ENCODE results near the gene PDE7B. TPM values are rescaled to one million over a fixed set of nuclear protein-coding genes. Genes with fewer than 3 reads are reported as not detected.
A peak's percentile ranks its signal among the peaks of the same experiment; 100 is the strongest.

The PDE7B gene
- total and polyA plus RNA-seq, 9 of the 15 experiments (the other 6 are each of a cell fraction or from before 2014, with no cell fraction given) = 0.01 TPM; not detected in 8

DNA sequence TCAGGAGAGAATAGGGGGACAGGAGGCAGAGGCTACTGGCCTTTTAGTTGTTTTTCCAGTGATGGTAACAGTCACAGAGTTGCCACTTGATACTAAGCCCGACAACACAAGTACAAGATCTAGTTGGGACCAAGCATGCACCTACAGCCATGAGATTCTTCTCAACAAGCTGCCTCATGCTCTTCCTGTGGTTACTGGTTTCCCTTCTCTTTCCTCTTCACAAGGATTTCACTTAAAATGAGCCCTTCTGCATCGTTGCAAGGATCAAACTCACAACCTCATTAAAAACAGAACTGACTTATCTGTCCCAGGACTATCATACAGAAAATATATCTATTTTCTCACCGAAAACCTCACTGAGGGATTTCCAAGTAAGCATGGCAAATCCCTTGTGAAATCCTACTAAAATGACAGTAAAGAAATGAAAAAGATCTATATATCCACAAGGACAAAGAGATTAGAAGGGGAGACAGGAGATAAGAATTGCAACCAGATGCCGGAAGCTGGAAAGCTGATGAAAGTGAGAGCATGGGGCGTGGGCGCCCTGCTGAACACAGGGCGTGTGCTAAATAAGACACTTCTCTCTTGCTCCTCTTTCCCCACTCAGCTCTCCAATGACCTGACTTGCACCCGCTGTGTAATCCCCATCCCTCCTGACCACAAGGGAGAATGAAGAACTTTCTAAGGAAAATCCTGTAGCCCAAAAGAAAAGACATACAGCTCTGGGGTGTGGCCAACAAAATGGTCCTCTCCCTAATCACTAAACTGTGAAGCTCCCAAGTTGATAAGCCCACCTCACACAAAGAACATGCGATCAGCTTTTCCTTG, 385.2 kb downstream of the PDE7B start (continued):
- TF ChIP-seq KDM2B (CRISPR knock-in tag; IDR thresholded peaks at IDR 0.05) (no peak), KDM1A (IDR thresholded peaks at IDR 0.05) (peak; percentile 37 to 72; a peak in 3 of 4 replicates), EHMT2 (IDR thresholded peaks at IDR 0.05) (no peak), ZNF445 (CRISPR knock-in tag; IDR thresholded peaks at IDR 0.05; ENCODE audit: low read depth) (no peak), ZNF79 (CRISPR knock-in tag; IDR thresholded peaks at IDR 0.05; ENCODE audit: low read depth) (no peak), TARDBP (IDR thresholded peaks at IDR 0.05) (no peak), RFX1 (IDR thresholded peaks at IDR 0.05) (no peak), CXXC5 (CRISPR knock-in tag; IDR thresholded peaks at IDR 0.05) (peak; percentile 74), ATF1 (CRISPR knock-in tag; IDR thresholded peaks at IDR 0.05) (no peak), ATF1 (tag; IDR thresholded peaks at IDR 0.05) (peak; percentile 45), ZNF586 (CRISPR knock-in tag; conservative IDR thresholded peaks at IDR 0.05) (no peak; the same call in 1 of the 2 replicates), GATAD2A (IDR thresholded peaks at IDR 0.05) (0 out of 2 replicates have a peak, but pooled peaks have one; percentile 52)
- TF ChIP-seq, protein P1, sequence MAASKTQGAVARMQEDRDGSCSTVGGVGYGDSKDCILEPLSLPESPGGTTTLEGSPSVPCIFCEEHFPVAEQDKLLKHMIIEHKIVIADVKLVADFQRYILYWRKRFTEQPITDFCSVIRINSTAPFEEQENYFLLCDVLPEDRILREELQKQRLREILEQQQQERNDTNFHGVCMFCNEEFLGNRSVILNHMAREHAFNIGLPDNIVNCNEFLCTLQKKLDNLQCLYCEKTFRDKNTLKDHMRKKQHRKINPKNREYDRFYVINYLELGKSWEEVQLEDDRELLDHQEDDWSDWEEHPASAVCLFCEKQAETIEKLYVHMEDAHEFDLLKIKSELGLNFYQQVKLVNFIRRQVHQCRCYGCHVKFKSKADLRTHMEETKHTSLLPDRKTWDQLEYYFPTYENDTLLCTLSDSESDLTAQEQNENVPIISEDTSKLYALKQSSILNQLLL (CRISPR knock-in tag; IDR thresholded peaks at IDR 0.05; ENCODE audit: borderline replicate concordance) = no peak
- TF ChIP-seq, protein P2, sequence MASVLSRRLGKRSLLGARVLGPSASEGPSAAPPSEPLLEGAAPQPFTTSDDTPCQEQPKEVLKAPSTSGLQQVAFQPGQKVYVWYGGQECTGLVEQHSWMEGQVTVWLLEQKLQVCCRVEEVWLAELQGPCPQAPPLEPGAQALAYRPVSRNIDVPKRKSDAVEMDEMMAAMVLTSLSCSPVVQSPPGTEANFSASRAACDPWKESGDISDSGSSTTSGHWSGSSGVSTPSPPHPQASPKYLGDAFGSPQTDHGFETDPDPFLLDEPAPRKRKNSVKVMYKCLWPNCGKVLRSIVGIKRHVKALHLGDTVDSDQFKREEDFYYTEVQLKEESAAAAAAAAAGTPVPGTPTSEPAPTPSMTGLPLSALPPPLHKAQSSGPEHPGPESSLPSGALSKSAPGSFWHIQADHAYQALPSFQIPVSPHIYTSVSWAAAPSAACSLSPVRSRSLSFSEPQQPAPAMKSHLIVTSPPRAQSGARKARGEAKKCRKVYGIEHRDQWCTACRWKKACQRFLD (CRISPR knock-in tag; IDR thresholded peaks at IDR 0.05) = no peak; the same call in 1 of the 2 replicates
- TF ChIP-seq, protein P3, sequence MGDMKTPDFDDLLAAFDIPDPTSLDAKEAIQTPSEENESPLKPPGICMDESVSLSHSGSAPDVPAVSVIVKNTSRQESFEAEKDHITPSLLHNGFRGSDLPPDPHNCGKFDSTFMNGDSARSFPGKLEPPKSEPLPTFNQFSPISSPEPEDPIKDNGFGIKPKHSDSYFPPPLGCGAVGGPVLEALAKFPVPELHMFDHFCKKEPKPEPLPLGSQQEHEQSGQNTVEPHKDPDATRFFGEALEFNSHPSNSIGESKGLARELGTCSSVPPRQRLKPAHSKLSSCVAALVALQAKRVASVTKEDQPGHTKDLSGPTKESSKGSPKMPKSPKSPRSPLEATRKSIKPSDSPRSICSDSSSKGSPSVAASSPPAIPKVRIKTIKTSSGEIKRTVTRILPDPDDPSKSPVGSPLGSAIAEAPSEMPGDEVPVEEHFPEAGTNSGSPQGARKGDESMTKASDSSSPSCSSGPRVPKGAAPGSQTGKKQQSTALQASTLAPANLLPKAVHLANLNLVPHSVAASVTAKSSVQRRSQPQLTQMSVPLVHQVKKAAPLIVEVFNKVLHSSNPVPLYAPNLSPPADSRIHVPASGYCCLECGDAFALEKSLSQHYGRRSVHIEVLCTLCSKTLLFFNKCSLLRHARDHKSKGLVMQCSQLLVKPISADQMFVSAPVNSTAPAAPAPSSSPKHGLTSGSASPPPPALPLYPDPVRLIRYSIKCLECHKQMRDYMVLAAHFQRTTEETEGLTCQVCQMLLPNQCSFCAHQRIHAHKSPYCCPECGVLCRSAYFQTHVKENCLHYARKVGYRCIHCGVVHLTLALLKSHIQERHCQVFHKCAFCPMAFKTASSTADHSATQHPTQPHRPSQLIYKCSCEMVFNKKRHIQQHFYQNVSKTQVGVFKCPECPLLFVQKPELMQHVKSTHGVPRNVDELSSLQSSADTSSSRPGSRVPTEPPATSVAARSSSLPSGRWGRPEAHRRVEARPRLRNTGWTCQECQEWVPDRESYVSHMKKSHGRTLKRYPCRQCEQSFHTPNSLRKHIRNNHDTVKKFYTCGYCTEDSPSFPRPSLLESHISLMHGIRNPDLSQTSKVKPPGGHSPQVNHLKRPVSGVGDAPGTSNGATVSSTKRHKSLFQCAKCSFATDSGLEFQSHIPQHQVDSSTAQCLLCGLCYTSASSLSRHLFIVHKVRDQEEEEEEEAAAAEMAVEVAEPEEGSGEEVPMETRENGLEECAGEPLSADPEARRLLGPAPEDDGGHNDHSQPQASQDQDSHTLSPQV (IDR thresholded peaks at IDR 0.05) = peak; percentile 37
- TF ChIP-seq, protein P4, sequence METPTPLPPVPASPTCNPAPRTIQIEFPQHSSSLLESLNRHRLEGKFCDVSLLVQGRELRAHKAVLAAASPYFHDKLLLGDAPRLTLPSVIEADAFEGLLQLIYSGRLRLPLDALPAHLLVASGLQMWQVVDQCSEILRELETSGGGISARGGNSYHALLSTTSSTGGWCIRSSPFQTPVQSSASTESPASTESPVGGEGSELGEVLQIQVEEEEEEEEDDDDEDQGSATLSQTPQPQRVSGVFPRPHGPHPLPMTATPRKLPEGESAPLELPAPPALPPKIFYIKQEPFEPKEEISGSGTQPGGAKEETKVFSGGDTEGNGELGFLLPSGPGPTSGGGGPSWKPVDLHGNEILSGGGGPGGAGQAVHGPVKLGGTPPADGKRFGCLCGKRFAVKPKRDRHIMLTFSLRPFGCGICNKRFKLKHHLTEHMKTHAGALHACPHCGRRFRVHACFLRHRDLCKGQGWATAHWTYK (CRISPR knock-in tag; IDR thresholded peaks at IDR 0.05) = 0 out of 2 replicates have a peak, but pooled peaks have one; percentile 16
- TF ChIP-seq, protein P5, sequence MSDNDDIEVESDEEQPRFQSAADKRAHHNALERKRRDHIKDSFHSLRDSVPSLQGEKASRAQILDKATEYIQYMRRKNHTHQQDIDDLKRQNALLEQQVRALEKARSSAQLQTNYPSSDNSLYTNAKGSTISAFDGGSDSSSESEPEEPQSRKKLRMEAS (CRISPR knock-in tag; IDR thresholded peaks at IDR 0.05) = no peak
- TF ChIP-seq, protein P6, sequence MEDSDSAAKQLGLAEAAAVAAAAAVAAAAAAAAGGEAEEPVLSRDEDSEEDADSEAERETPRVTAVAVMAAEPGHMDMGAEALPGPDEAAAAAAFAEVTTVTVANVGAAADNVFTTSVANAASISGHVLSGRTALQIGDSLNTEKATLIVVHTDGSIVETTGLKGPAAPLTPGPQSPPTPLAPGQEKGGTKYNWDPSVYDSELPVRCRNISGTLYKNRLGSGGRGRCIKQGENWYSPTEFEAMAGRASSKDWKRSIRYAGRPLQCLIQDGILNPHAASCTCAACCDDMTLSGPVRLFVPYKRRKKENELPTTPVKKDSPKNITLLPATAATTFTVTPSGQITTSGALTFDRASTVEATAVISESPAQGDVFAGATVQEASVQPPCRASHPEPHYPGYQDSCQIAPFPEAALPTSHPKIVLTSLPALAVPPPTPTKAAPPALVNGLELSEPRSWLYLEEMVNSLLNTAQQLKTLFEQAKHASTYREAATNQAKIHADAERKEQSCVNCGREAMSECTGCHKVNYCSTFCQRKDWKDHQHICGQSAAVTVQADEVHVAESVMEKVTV (CRISPR knock-in tag; IDR thresholded peaks at IDR 0.05) = no peak
